HUES64 (cell line): Measurements from ENCODE around the gene BMP2K.

Experiments
- H3K27ac ChIP-seq: 2 replicates; pipeline ENCODE4 v1.7.0; 2013; ENCODE audit warnings: low read depth, low read length, inconsistent platforms
- H3K27me3 ChIP-seq: 2 replicates; pipeline ENCODE4 v1.6.1; 2013; ENCODE audit warnings: mild to moderate bottlenecking, low read length; ENCODE audit not compliant: insufficient read depth
- H3K36me3 ChIP-seq: 2 replicates; pipeline ENCODE4 v1.6.1; 2013; ENCODE audit warnings: mild to moderate bottlenecking, low read length; ENCODE audit not compliant: insufficient read depth
- H3K4me1 ChIP-seq: 2 replicates; pipeline ENCODE4 v1.6.1; 2013; ENCODE audit warnings: mild to moderate bottlenecking, low read length, moderate library complexity; ENCODE audit not compliant: insufficient read depth
- H3K4me3 ChIP-seq: 2 replicates; pipeline ENCODE4 v1.5.1; 2013; ENCODE audit warnings: mild to moderate bottlenecking, low read length, moderate library complexity
- H3K9ac ChIP-seq: 2 replicates; pipeline ENCODE4 v1.6.1; 2013; ENCODE audit warnings: mild to moderate bottlenecking, low read depth, low read length
- H3K9me3 ChIP-seq: 2 replicates; pipeline ENCODE4 v1.6.1; 2013; ENCODE audit warnings: low read depth, low read length; ENCODE audit not compliant: insufficient read depth
- WGBS: fragments of 150-250, 120-280 bp; methylation state at CpG from one replicate; pipeline ENCODE4 v1.1.7; 2013; ENCODE audit warnings: missing lambda C conversion rate; 5-methylcytosine and 5-hydroxymethylcytosine counted together

The BMP2K gene

GRCh38 chr4:78749258-78749971 is 26.7 kb upstream of the BMP2K start:
- Histone ChIP-seq H3K27me3 (no peaks in the 10 kb centered on the region), H3K4me3 (no peak overlapping the region), H3K36me3 (no peaks in the 10 kb centered on the region), H3K4me1 (no peaks in the 10 kb centered on the region), H3K9ac (no peak overlapping the region), H3K9me3 (no peaks in the 10 kb centered on the region), H3K27ac (no peak overlapping the region)
- 87% methylated on average over 2 of the region's 4 CpGs for WGBS

- Histone ChIP-seq H3K9ac (no peak overlapping the region), H3K27ac (no peak overlapping the region), H3K9me3 (no peaks in the 10 kb centered on the region), H3K36me3 (no peaks in the 10 kb centered on the region), H3K4me3 (no peak overlapping the region), H3K27me3 (no peaks in the 10 kb centered on the region), H3K4me1 (no peaks in the 10 kb centered on the region)
- 93% methylated on average over 2 of the region's 2 CpGs for WGBS
These were observed 26.0 kb upstream of the BMP2K start for GRCh38 chr4:78749972-78750727.

GRCh38 chr4:78753091-78753490 is 23.1 kb upstream of the BMP2K start:
- Histone ChIP-seq H3K9ac (no peak overlapping the region), H3K36me3 (no peaks in the 10 kb centered on the region), H3K4me3 (no peak overlapping the region), H3K27me3 (no peaks in the 10 kb centered on the region), H3K27ac (no peak overlapping the region), H3K4me1 (no peaks in the 10 kb centered on the region), H3K9me3 (no peaks in the 10 kb centered on the region)
- 100% methylated on average over 2 of the region's 2 CpGs for WGBS

GRCh38 chr4:78754872-78755271 is 21.3 kb upstream of the BMP2K start:
- no peaks in the 10 kb centered on the region for H3K4me1 ChIP-seq
- WGBS = 90% methylated on average over 3 of the region's 3 CpGs

GRCh38 chr4:78756137-78756536 is 20.0 kb upstream of the BMP2K start:
- no peaks in the 10 kb centered on the region for H3K4me1 ChIP-seq
- H3K4me3 ChIP-seq = no peak overlapping the region
- no peaks in the 10 kb centered on the region for H3K27me3 ChIP-seq
- no peaks in the 10 kb centered on the region for H3K36me3 ChIP-seq
- H3K9me3 ChIP-seq = no peaks in the 10 kb centered on the region
- no peak overlapping the region for H3K27ac ChIP-seq
- 100% methylated on average over 3 of the region's 3 CpGs for WGBS
- H3K9ac ChIP-seq = no peak overlapping the region

More at GRCh38 chr4:78754872-78755271, 21.3 kb upstream of the BMP2K start:
- Histone ChIP-seq H3K9ac (no peak overlapping the region), H3K9me3 (no peaks in the 10 kb centered on the region), H3K27ac (no peak overlapping the region), H3K4me3 (no peak overlapping the region), H3K27me3 (no peaks in the 10 kb centered on the region), H3K36me3 (no peaks in the 10 kb centered on the region)

GRCh38 chr4:78756776-78757175 is 19.4 kb upstream of the BMP2K start:
- 86% methylated on average over 1 of the region's 1 CpG for WGBS
- no peaks in the 10 kb centered on the region for H3K27me3 ChIP-seq
- no peaks in the 10 kb centered on the region for H3K4me1 ChIP-seq
- H3K36me3 ChIP-seq = no peaks in the 10 kb centered on the region
- no peak overlapping the region for H3K9ac ChIP-seq
- no peak overlapping the region for H3K27ac ChIP-seq
- no peak overlapping the region for H3K4me3 ChIP-seq
- H3K9me3 ChIP-seq = no peaks in the 10 kb centered on the region

GRCh38 chr4:78757574-78757973 is 18.6 kb upstream of the BMP2K start:
- no peak overlapping the region for H3K4me3 ChIP-seq
- H3K9ac ChIP-seq = no peak overlapping the region
- H3K36me3 ChIP-seq = no peaks in the 10 kb centered on the region
- no peaks in the 10 kb centered on the region for H3K27me3 ChIP-seq
- H3K4me1 ChIP-seq = no peaks in the 10 kb centered on the region
- H3K27ac ChIP-seq = no peak overlapping the region
- no peaks in the 10 kb centered on the region for H3K9me3 ChIP-seq
- 95% methylated on average over 1 of the region's 1 CpG for WGBS

GRCh38 chr4:78758085-78758484 is 18.1 kb upstream of the BMP2K start:
- H3K9ac ChIP-seq = no peak overlapping the region
- 100% methylated on average over 1 of the region's 1 CpG for WGBS
- no peaks in the 10 kb centered on the region for H3K36me3 ChIP-seq
- no peak overlapping the region for H3K27ac ChIP-seq
- H3K4me3 ChIP-seq = no peak overlapping the region
- no peaks in the 10 kb centered on the region for H3K4me1 ChIP-seq
- no peaks in the 10 kb centered on the region for H3K9me3 ChIP-seq
- no peaks in the 10 kb centered on the region for H3K27me3 ChIP-seq

- H3K36me3 ChIP-seq = no peaks in the 10 kb centered on the region
- H3K27ac ChIP-seq = no peak overlapping the region
- no peaks in the 10 kb centered on the region for H3K4me1 ChIP-seq
- no peak overlapping the region for H3K4me3 ChIP-seq
- no CpG with 5 or more reads among the region's 2 CpGs for WGBS
- H3K9me3 ChIP-seq = no peaks in the 10 kb centered on the region
- no peak overlapping the region for H3K9ac ChIP-seq
- no peaks in the 10 kb centered on the region for H3K27me3 ChIP-seq
These were observed 13.6 kb upstream of the BMP2K start for GRCh38 chr4:78762529-78762928.

GRCh38 chr4:78763251-78763650 is 12.9 kb upstream of the BMP2K start:
- H3K9ac ChIP-seq = no peak overlapping the region
- no peaks in the 10 kb centered on the region for H3K9me3 ChIP-seq
- no peaks in the 10 kb centered on the region for H3K36me3 ChIP-seq
- 73% methylated on average over 1 of the region's 1 CpG for WGBS
- H3K4me1 ChIP-seq = no peaks in the 10 kb centered on the region
- no peaks in the 10 kb centered on the region for H3K27me3 ChIP-seq
- no peak overlapping the region for H3K27ac ChIP-seq
- H3K4me3 ChIP-seq = no peak overlapping the region

- Histone ChIP-seq H3K9ac (no peak overlapping the region), H3K4me1 (no peaks in the 10 kb centered on the region), H3K27ac (no peak overlapping the region), H3K9me3 (no peaks in the 10 kb centered on the region), H3K36me3 (no peaks in the 10 kb centered on the region), H3K27me3 (no peaks in the 10 kb centered on the region), H3K4me3 (no peak overlapping the region)
- 97% methylated on average over 3 of the region's 3 CpGs for WGBS
These were observed 12.3 kb upstream of the BMP2K start for GRCh38 chr4:78763763-78764387.
